Smooth muscle cell (in vitro differentiated cells): Measurements from ENCODE around the gene SAMD11. TPM values are rescaled to one million over a fixed set of nuclear protein-coding genes. Genes with fewer than 3 reads are reported as not detected.

ENCODE experiments used
- DNase-seq: peaks from one replicate; lab custom pipeline; 2025; ENCODE audit not compliant: unreplicated experiment; lab: John Stamatoyannopoulos, UW
- H2AFZ ChIP-seq: fragments of 200-600 bp; sonication (generic); 2 replicates; pipeline ENCODE4 v1.6.0; 2016; ENCODE audit warnings: antibody characterized with exemption, low read depth, mild to moderate bottlenecking
- H3F3A ChIP-seq: fragments of 200-600 bp; sonication (generic); 2 replicates; pipeline ENCODE4 v1.6.0; 2017; ENCODE audit warnings: antibody characterized with exemption, low read depth
- H3K27ac ChIP-seq: fragments of 200-600 bp; sonication (generic); 2 replicates; pipeline ENCODE4 v1.5.1; 2016; ENCODE audit warnings: low read depth, mild to moderate bottlenecking
- H3K27me3 ChIP-seq: fragments of 200-600 bp; sonication (generic); 2 replicates; pipeline ENCODE4 v1.6.1; 2016; ENCODE audit warnings: low read depth, mild to moderate bottlenecking
- H3K36me3 ChIP-seq: fragments of 200-600 bp; sonication (generic); 2 replicates; pipeline ENCODE4 v1.5.1; 2016; ENCODE audit warnings: low read depth
- H3K4me1 ChIP-seq: fragments of 200-600 bp; sonication (generic); 2 replicates; pipeline ENCODE4 v1.5.1; 2016; ENCODE audit warnings: low read depth
- H3K4me2 ChIP-seq: fragments of 200-600 bp; sonication (generic); 2 replicates; pipeline ENCODE4 v1.6.0; 2016; ENCODE audit warnings: mild to moderate bottlenecking
- H3K4me3 ChIP-seq: fragments of 200-600 bp; sonication (generic); 2 replicates; pipeline ENCODE4 v1.5.1; 2016; ENCODE audit warnings: mild to moderate bottlenecking
- H3K79me2 ChIP-seq: fragments of 200-600 bp; sonication (generic); 2 replicates; pipeline ENCODE4 v1.6.0; 2016; ENCODE audit warnings: low read depth, mild to moderate bottlenecking
- H3K9ac ChIP-seq: fragments of 200-600 bp; sonication (generic); 2 replicates; pipeline ENCODE4 v1.6.0; 2016; ENCODE audit warnings: low read depth
- H3K9me3 ChIP-seq: fragments of 200-600 bp; sonication (generic); replicated peaks from 2 replicates; pipeline ENCODE4 v1.5.1; 2016; ENCODE audit warnings: low read depth
- H4K20me1 ChIP-seq: fragments of 200-600 bp; sonication (generic); 2 replicates; pipeline ENCODE4 v1.6.0; 2016; ENCODE audit warnings: low read depth
- WGBS: methylation state at CpG from one replicate; pipeline ENCODE4 v1.1.7; 2016; ENCODE audit warnings: low lambda C conversion rate; 5-methylcytosine and 5-hydroxymethylcytosine counted together
- polyA plus RNA-seq: library from polyadenylated mRNA; unstranded; fragments of >200 nt; fragmentation: Nextera tagmentation; extraction: Ambion mirVana; gene quantifications from 2 replicates; pipeline ENCODE4 v1.2.1, GENCODE V29; 2016
- total RNA-seq: library from RNA; depleted of rRNA; stranded (reverse); fragments of >200 nt; gene quantifications from 2 replicates; pipeline ENCODE4 v1.2.3, GENCODE V29; 2014
- TF ChIP-seq, protein P1 (sequence below): fragments of 200-600 bp; sonication (generic); IDR thresholded peaks from 2 replicates; pipeline ENCODE4 v1.5.1; 2017; ENCODE audit warnings: borderline replicate concordance, mild to moderate bottlenecking, antibody characterized with exemption; ENCODE audit not compliant: insufficient read depth, poor library complexity, severe bottlenecking

The SAMD11 gene
- total and polyA plus RNA-seq, 2 experiments from 2014 or later, result 18.0 to 21.1 TPM

DNA sequence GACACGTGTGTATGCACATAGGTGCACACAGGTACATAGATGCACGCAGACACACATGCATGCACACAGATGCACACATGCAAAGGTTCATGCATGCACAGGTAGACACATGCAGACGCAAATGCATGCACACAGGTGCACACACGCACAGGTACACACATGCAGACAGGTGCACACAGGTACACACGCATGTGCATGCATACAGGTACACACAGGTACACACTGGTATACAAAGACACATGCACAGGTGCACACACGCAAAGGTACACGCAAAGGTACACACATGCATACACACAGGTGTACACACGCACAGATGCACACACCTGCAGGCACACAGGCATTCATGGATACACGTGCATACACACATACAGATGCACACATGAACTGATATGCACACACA is 26.5 kb downstream of the SAMD11 start:
- TF ChIP-seq, protein P1, sequence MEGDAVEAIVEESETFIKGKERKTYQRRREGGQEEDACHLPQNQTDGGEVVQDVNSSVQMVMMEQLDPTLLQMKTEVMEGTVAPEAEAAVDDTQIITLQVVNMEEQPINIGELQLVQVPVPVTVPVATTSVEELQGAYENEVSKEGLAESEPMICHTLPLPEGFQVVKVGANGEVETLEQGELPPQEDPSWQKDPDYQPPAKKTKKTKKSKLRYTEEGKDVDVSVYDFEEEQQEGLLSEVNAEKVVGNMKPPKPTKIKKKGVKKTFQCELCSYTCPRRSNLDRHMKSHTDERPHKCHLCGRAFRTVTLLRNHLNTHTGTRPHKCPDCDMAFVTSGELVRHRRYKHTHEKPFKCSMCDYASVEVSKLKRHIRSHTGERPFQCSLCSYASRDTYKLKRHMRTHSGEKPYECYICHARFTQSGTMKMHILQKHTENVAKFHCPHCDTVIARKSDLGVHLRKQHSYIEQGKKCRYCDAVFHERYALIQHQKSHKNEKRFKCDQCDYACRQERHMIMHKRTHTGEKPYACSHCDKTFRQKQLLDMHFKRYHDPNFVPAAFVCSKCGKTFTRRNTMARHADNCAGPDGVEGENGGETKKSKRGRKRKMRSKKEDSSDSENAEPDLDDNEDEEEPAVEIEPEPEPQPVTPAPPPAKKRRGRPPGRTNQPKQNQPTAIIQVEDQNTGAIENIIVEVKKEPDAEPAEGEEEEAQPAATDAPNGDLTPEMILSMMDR, result no peak
- no peak overlapping the region for H3K4me2 ChIP-seq
- no peaks in the 10 kb centered on the region for H3K27me3 ChIP-seq
- no peaks in the 10 kb centered on the region for H3K9me3 ChIP-seq
- peaks cover 39% of the 10 kb centered on the region for H4K20me1 ChIP-seq
- no peak overlapping the region for H2AFZ ChIP-seq
- H3K27ac ChIP-seq, result no peak overlapping the region
- WGBS, result 97% methylated on average over 9 of the region's 9 CpGs
- H3K79me2 ChIP-seq, result no peaks in the 10 kb centered on the region
- no peak overlapping the region for H3K4me3 ChIP-seq
- no peak overlapping the region for H3K9ac ChIP-seq
- DNase-seq, result no peak
- H3K4me1 ChIP-seq, result no peaks in the 10 kb centered on the region
- H3F3A ChIP-seq, result no peaks in the 10 kb centered on the region
- H3K36me3 ChIP-seq, result no peaks in the 10 kb centered on the region

DNA sequence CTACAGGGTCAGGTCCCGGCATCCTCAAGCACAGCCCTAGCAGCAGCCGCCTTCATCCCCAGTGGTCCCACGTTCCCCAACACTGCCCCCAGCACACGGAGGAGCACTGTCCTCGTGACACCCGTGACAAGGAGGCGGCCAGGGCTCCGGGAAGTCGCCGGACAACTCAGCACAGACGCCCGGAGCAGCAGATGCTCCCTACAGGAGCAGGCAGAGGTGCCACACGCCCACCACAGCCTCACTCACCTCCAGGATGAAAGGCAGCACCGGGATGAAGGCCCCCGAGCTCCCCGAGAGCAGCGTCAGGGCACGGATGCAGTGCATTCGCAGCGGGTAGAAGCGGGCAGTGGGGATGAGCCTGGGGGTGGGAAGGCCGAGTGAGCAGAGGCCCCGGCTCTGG is 27.2 kb downstream of the SAMD11 start:
- no peaks in the 10 kb centered on the region for H3K27me3 ChIP-seq
- H3K36me3 ChIP-seq, result no peaks in the 10 kb centered on the region
- DNase-seq, result no peak
- H3F3A ChIP-seq, result no peaks in the 10 kb centered on the region
- WGBS, result 94% methylated on average over 21 of the region's 23 CpGs
- no peak overlapping the region for H3K9ac ChIP-seq
- no peak overlapping the region for H3K27ac ChIP-seq
- TF ChIP-seq, protein P1, result no peak
- no peaks in the 10 kb centered on the region for H3K9me3 ChIP-seq
- no peak overlapping the region for H3K4me2 ChIP-seq
- H3K4me3 ChIP-seq, result no peak overlapping the region
- H4K20me1 ChIP-seq, result peaks cover 38% of the 10 kb centered on the region
- H2AFZ ChIP-seq, result no peak overlapping the region
- H3K79me2 ChIP-seq, result no peaks in the 10 kb centered on the region
- H3K4me1 ChIP-seq, result no peaks in the 10 kb centered on the region

DNA sequence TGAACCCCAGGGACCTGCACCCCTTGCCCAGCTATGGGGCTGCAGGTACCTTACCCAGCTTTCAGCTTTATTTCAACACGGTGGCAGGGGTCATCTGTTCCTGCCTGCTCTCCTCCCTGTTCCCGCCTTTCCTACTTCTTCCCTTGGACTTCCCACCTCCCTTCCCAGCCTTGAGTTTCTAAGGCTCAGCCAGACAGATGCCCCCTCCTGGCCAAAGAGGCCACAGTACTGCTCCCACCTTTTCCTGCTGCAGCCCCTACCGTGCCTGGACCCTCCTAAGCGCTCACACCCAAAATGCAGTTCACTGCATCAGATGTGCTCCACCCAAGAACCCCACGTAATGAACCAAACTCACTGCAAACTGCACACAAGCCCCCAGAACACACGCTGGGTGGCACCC is 27.6 kb downstream of the SAMD11 start:
- Histone ChIP-seq H3K27ac (no peak overlapping the region), H3K9ac (no peak overlapping the region), H3K4me1 (no peaks in the 10 kb centered on the region), H3K4me3 (no peak overlapping the region), H4K20me1 (peaks cover 38% of the 10 kb centered on the region), H3K9me3 (no peaks in the 10 kb centered on the region), H3K79me2 (no peaks in the 10 kb centered on the region), H3K27me3 (no peaks in the 10 kb centered on the region), H3K36me3 (no peaks in the 10 kb centered on the region), H2AFZ (no peak overlapping the region), H3F3A (no peaks in the 10 kb centered on the region), H3K4me2 (no peak overlapping the region)
- no peak for DNase-seq
- TF ChIP-seq, protein P1, result peak; percentile 37
- WGBS, result 83% methylated on average over 5 of the region's 6 CpGs

DNA sequence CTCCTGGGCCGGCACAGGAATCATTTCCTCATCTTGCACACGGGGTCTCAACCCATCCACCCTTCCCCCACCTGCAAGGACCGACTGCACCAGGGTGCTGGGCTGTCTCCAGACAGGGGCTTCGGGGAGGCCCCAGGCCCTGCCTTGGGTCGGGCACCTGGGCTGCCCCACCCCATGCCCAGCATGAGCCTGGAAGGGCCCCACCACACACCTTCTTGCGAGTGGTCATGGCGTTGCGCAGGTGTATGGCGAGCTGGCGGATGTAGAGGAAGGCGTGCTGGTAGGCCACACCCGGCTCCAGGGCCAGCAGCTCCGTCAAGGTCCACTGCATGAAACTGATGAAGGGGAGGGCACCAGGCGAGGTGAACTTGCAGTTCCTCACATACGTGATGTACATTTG is 28.5 kb downstream of the SAMD11 start:
- no peaks in the 10 kb centered on the region for H3K9me3 ChIP-seq
- WGBS, result 97% methylated on average over 15 of the region's 15 CpGs
- no peak overlapping the region for H2AFZ ChIP-seq
- peaks cover 38% of the 10 kb centered on the region for H4K20me1 ChIP-seq
- no peak overlapping the region for H3K4me2 ChIP-seq
- H3K27me3 ChIP-seq, result no peaks in the 10 kb centered on the region
- H3K4me1 ChIP-seq, result no peaks in the 10 kb centered on the region
- TF ChIP-seq, protein P1, result no peak
- H3K36me3 ChIP-seq, result no peaks in the 10 kb centered on the region
- no peaks in the 10 kb centered on the region for H3F3A ChIP-seq
- H3K4me3 ChIP-seq, result no peak overlapping the region
- no peak overlapping the region for H3K9ac ChIP-seq
- no peak overlapping the region for H3K27ac ChIP-seq
- no peak for DNase-seq
- H3K79me2 ChIP-seq, result peaks cover 3% of the 10 kb centered on the region
